ENCODE data around the gene MEGF6. TPM values are rescaled to one million over a fixed set of nuclear protein-coding genes. Genes with fewer than 3 reads are reported as not detected.

MEGF6 gene, protein sequence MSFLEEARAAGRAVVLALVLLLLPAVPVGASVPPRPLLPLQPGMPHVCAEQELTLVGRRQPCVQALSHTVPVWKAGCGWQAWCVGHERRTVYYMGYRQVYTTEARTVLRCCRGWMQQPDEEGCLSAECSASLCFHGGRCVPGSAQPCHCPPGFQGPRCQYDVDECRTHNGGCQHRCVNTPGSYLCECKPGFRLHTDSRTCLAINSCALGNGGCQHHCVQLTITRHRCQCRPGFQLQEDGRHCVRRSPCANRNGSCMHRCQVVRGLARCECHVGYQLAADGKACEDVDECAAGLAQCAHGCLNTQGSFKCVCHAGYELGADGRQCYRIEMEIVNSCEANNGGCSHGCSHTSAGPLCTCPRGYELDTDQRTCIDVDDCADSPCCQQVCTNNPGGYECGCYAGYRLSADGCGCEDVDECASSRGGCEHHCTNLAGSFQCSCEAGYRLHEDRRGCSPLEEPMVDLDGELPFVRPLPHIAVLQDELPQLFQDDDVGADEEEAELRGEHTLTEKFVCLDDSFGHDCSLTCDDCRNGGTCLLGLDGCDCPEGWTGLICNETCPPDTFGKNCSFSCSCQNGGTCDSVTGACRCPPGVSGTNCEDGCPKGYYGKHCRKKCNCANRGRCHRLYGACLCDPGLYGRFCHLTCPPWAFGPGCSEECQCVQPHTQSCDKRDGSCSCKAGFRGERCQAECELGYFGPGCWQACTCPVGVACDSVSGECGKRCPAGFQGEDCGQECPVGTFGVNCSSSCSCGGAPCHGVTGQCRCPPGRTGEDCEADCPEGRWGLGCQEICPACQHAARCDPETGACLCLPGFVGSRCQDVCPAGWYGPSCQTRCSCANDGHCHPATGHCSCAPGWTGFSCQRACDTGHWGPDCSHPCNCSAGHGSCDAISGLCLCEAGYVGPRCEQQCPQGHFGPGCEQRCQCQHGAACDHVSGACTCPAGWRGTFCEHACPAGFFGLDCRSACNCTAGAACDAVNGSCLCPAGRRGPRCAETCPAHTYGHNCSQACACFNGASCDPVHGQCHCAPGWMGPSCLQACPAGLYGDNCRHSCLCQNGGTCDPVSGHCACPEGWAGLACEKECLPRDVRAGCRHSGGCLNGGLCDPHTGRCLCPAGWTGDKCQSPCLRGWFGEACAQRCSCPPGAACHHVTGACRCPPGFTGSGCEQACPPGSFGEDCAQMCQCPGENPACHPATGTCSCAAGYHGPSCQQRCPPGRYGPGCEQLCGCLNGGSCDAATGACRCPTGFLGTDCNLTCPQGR (N-terminal part only)
- total RNA-seq = 9.6 and 11.6 TPM in 2 replicates
- polyA plus RNA-seq = 21.9 and 23.5 TPM in 2 replicates

DNA sequence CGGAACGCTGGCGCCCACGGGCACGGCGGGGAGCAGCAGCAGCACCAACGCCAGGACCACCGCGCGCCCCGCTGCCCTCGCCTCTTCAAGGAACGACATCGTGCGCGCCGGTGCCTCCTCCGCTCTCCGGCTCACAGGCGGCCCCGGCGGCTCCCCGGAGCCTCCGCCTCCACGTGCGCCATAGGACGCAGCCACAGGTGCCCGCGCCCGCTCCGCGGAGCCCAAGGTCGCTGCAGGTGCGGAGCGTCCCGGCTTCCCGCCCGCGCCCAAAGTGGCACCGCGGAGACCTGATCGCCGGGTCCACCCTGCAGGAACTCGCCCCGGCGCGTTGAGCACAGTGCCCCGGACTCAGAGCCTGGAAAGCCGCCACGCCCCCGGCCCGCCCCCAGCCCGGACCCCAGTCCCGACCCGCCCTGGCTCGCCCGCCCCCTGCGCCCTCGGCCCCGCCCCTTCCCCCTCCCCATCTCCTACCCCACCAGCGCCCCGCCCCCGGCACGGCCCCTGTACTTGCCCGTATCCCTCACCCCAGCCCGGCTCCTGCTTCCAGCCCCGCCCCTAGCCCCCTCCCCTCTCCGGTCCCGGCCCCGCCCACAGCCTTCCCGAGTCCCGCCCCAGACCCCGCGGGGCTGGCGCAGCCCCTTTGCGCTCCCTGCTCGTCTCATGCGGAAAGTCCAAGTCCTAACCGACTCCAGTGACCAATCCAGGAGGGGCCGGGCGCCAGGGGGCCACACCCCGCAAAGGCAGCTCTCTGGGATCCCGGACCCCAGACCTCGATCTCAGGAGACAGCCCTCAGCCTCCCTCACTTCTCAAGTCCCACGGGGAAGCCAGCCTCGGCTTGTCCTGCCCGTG, at the start of gene MEGF6:
Gene MEGF6 (minus strand): TSS at position 339 of the 850 bp plus-strand sequence. CDS start 240 bp downstream, at position 99.
- WGBS (ENCODE audit: low lambda C conversion rate, missing lambda C conversion rate) = 2% methylated on average over 50 of the region's 87 CpGs
- DNase-seq (ENCODE audit: low spot score) = peak; percentile 95

DNA sequence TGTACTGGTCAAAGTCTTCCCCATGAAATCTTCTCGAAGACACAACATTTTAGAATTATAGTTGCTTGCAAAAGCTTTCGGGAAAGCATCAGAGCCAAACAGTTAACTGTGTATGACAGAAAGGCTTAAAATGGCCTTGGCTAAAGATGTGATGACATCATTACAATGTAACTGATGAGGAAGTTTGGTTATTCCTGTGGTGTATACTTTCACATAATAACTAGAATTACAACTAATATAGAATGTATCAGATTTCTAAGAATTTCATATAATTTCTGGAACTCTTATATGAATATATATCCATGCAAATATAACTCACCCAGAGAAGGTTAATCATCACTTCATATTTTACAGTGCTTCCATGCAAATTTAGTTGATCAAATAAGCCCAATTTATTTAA, 49.4 kb upstream of the MEGF6 start:
- Histone ChIP-seq H3K36me3 (replicated peaks; ENCODE audit: insufficient read depth, low read depth) (no peaks in the 10 kb centered on the region), H3K9me2 (replicated peaks; ENCODE audit: insufficient read depth) (no peaks in the 10 kb centered on the region), H3K9me3 (ENCODE audit: low read depth) (no peaks in the 10 kb centered on the region), H3K27me3 (peaks cover 18% of the 10 kb centered on the region), H3K4me1 (ENCODE audit: insufficient read depth) (no peaks in the 10 kb centered on the region), H3K27ac (no peak overlapping the region), H3K4me3 (no peak overlapping the region), H4K20me1 (ENCODE audit: insufficient read depth, poor library complexity, severe bottlenecking) (no peaks in the 10 kb centered on the region), H3K4me2 (no peak overlapping the region), H2AFZ (no peak overlapping the region), H3K79me2 (no peaks in the 10 kb centered on the region)
- WGBS (ENCODE audit: low lambda C conversion rate, missing lambda C conversion rate) = 72% methylated on average over 2 of the region's 2 CpGs
- DNase-seq (ENCODE audit: low spot score) = no peak
- TF ChIP-seq EZH2phosphoT487 (IDR thresholded peaks at IDR 0.05; ENCODE audit: low read depth, severe bottlenecking, unreplicated experiment) (no peak), EZH2 (IDR thresholded peaks at IDR 0.05; ENCODE audit: borderline replicate concordance) (no peak)
- TF ChIP-seq, protein P1, sequence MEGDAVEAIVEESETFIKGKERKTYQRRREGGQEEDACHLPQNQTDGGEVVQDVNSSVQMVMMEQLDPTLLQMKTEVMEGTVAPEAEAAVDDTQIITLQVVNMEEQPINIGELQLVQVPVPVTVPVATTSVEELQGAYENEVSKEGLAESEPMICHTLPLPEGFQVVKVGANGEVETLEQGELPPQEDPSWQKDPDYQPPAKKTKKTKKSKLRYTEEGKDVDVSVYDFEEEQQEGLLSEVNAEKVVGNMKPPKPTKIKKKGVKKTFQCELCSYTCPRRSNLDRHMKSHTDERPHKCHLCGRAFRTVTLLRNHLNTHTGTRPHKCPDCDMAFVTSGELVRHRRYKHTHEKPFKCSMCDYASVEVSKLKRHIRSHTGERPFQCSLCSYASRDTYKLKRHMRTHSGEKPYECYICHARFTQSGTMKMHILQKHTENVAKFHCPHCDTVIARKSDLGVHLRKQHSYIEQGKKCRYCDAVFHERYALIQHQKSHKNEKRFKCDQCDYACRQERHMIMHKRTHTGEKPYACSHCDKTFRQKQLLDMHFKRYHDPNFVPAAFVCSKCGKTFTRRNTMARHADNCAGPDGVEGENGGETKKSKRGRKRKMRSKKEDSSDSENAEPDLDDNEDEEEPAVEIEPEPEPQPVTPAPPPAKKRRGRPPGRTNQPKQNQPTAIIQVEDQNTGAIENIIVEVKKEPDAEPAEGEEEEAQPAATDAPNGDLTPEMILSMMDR (IDR thresholded peaks at IDR 0.05; ENCODE audit: poor library complexity) = no peak

More for the DNA sequence above, at the start of gene MEGF6:
- H3K9me3 ChIP-seq (ENCODE audit: low read depth) = no peaks in the 10 kb centered on the region
- peak within 1 kb of the TSS; percentile 55 for H3K4me3 ChIP-seq
- peaks cover 13% of the 10 kb centered on the region for H3K79me2 ChIP-seq
- peaks cover 5% of the 10 kb centered on the region for H4K20me1 ChIP-seq (ENCODE audit: insufficient read depth, poor library complexity, severe bottlenecking)
- H3K36me3 ChIP-seq (replicated peaks; ENCODE audit: insufficient read depth, low read depth) = no peaks in the 10 kb centered on the region
- H3K27me3 ChIP-seq = no peaks in the 10 kb centered on the region
- H3K27ac ChIP-seq = peak within 1 kb of the TSS; percentile 60
- H3K4me2 ChIP-seq = peak within 1 kb of the TSS; percentile 98
- peak within 1 kb of the TSS; percentile 60 for H2AFZ ChIP-seq
- no peaks in the 10 kb centered on the region for H3K9me2 ChIP-seq (replicated peaks; ENCODE audit: insufficient read depth)
- H3K4me1 ChIP-seq (ENCODE audit: insufficient read depth) = peaks cover 56% of the 10 kb centered on the region
- TF ChIP-seq EZH2 (IDR thresholded peaks at IDR 0.05; ENCODE audit: borderline replicate concordance) = no peak
- TF ChIP-seq EZH2phosphoT487 (IDR thresholded peaks at IDR 0.05; ENCODE audit: low read depth, severe bottlenecking, unreplicated experiment) = no peak
- TF ChIP-seq, protein P1 (IDR thresholded peaks at IDR 0.05; ENCODE audit: poor library complexity) = no peak

DNA sequence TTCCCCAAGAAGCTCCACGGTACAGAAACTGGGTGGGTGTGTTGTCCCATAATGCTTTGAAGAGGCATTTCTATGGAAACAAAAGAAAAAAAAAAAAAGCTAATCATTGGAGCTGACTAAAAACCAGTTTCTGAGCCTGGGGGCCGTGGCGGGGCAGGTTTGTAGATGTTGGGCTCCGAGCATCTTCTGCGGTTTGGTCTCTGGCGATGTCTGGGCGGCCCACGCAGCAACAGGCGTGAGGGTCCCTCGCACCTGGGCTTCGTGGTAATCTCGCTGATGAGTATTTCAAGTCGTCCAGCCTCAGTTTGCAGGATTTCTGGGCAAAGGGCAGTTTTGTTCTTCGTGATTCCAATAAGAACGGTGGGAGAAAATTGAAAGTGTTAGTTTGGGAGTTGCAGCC, 47.8 kb upstream of the MEGF6 start:
- H3K4me1 ChIP-seq (ENCODE audit: insufficient read depth) = no peaks in the 10 kb centered on the region
- no peak for DNase-seq (ENCODE audit: low spot score)
- H4K20me1 ChIP-seq (ENCODE audit: insufficient read depth, poor library complexity, severe bottlenecking) = no peaks in the 10 kb centered on the region
- no peak overlapping the region for H2AFZ ChIP-seq
- no peaks in the 10 kb centered on the region for H3K79me2 ChIP-seq
- no peak overlapping the region for H3K4me3 ChIP-seq
- TF ChIP-seq, protein P1 (IDR thresholded peaks at IDR 0.05; ENCODE audit: poor library complexity) = no peak
- TF ChIP-seq EZH2phosphoT487 (IDR thresholded peaks at IDR 0.05; ENCODE audit: low read depth, severe bottlenecking, unreplicated experiment) = no peak
- no peaks in the 10 kb centered on the region for H3K36me3 ChIP-seq (replicated peaks; ENCODE audit: insufficient read depth, low read depth)
- peaks cover 34% of the 10 kb centered on the region for H3K27me3 ChIP-seq
- no peak overlapping the region for H3K27ac ChIP-seq
- no peaks in the 10 kb centered on the region for H3K9me2 ChIP-seq (replicated peaks; ENCODE audit: insufficient read depth)
- H3K4me2 ChIP-seq = no peak overlapping the region
- no peaks in the 10 kb centered on the region for H3K9me3 ChIP-seq (ENCODE audit: low read depth)
- 84% methylated on average over 14 of the region's 15 CpGs for WGBS (ENCODE audit: low lambda C conversion rate, missing lambda C conversion rate)

Data from hepatocyte (in vitro differentiated cells).